Gastroesophageal sphincter (tissue), 3 donors: Measurements from ENCODE around the gene CTNNA1.

Experiments
- EP300 ChIP-seq: sonication (generic); formaldehyde crosslinking; IDR thresholded peaks from one replicate; pipeline ENCODE4 v1.6.1; 2017; ENCODE audit warnings: antibody characterized with exemption, mild to moderate bottlenecking
- TF ChIP-seq, protein P1 (sequence below), 4 experiments: fragments of 200-600 bp in 2 of 4; fragments of 450-650 bp in 2 of 4; sonication (generic) in 1 of 4; IDR thresholded peaks; one replicate each; pipeline ENCODE4 v1.5.1; 2017 to 2019; ENCODE audit warnings: antibody characterized with exemption in 4 of 4, mild to moderate bottlenecking in 2 of 4, moderate library complexity in 2 of 4

DNA sequence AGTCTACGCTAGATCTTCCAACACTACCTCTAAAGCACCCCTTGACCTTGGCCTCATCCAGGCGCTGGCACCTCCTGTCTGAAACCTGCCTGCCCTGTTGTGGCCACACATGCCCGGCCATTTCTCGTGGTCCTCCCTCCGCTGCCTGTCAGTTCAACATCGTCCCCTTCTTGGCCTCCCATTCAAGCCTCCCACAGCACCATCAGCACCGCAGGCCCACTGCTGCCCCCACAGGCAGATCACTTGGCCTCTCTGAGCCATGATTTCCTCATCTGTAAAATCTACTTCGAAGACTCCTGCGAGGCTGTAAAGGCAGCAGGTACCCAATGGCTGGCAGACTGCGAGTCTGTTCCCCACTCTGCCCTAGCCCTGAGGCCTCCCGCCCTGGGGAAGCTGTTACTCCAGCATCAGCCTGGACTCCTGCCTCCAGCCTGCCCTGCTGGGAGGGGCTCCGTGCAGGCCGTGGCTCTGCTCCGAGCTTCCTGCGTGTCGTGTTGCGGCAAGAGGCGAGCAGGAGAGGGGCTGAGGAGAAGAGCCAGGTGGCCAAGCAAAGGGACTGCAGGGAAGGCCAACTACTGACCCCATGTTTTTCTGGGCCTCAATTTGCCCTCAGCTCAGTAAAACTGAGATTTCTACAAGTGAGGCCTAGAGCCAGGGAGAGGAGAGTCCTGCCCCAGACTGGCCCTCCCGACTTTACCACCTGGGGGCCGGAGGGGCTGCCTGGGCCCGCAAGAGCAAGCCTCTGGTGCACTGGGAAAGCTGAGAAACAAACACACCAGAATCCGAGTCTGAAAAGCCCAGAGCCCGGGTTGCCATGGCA lies 192.4 kb downstream of the CTNNA1 start:
- TF ChIP-seq EP300: no peak
- TF ChIP-seq, protein P1, sequence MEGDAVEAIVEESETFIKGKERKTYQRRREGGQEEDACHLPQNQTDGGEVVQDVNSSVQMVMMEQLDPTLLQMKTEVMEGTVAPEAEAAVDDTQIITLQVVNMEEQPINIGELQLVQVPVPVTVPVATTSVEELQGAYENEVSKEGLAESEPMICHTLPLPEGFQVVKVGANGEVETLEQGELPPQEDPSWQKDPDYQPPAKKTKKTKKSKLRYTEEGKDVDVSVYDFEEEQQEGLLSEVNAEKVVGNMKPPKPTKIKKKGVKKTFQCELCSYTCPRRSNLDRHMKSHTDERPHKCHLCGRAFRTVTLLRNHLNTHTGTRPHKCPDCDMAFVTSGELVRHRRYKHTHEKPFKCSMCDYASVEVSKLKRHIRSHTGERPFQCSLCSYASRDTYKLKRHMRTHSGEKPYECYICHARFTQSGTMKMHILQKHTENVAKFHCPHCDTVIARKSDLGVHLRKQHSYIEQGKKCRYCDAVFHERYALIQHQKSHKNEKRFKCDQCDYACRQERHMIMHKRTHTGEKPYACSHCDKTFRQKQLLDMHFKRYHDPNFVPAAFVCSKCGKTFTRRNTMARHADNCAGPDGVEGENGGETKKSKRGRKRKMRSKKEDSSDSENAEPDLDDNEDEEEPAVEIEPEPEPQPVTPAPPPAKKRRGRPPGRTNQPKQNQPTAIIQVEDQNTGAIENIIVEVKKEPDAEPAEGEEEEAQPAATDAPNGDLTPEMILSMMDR (IDR thresholded peaks at IDR 0.05): no peak
